HEK293 (cell line): ENCODE results near the gene BTBD2.

Source experiments
- CTCF ChIA-PET: fragments of 350-600 bp; formaldehyde crosslinking; extraction: SDS; loops from one replicate; lab custom pipeline; 2021; ENCODE audit warnings: antibody characterized with exemption; lab: Yijun Ruan, JAX
- POLR2A ChIA-PET: fragments of 300-600 bp; formaldehyde crosslinking; extraction: SDS; loops from one replicate; lab custom pipeline; 2020; ENCODE audit warnings: antibody characterized with exemption, inconsistent platforms; lab: Yijun Ruan, JAX
- H3K27ac ChIP-seq: fragments of 200-500 bp; sonication (Bioruptor generic); 2 replicates; pipeline ENCODE4 v1.5.1; 2014; ENCODE audit warnings: low read depth, low read length, control low read depth, inconsistent platforms; ENCODE audit errors: extremely low read depth
- H3K36me3 ChIP-seq, 2 experiments: fragments of 200-500 bp in 1 of 2; sonication (Bioruptor generic) in 1 of 2; 1 replicate in 1 of 2; 2 replicates in 1 of 2; pipeline ENCODE4 v1.5.1; 2014 to 2017; ENCODE audit warnings: inconsistent platforms in 2 of 2, low read length in 2 of 2; ENCODE audit not compliant: control insufficient read depth in 2 of 2, insufficient read depth in 1 of 2
- H3K4me1 ChIP-seq: fragments of 200-500 bp; sonication (Bioruptor generic); 2 replicates; pipeline ENCODE4 v1.5.1; 2014; ENCODE audit warnings: mild to moderate bottlenecking, low read length, inconsistent platforms; ENCODE audit not compliant: control insufficient read depth, insufficient read depth
- H3K4me3 ChIP-seq: 2 replicates; pipeline ENCODE4 v1.5.1; 2011; ENCODE audit warnings: low read depth, mild to moderate bottlenecking, control low read depth, low read length, moderate library complexity
- H3K9me3 ChIP-seq: fragments of 200-500 bp; sonication (Bioruptor generic); 2 replicates; pipeline ENCODE4 v1.5.1; 2014; ENCODE audit warnings: low read depth, low read length, inconsistent platforms; ENCODE audit not compliant: control insufficient read depth, insufficient read depth
- HOXD13 ChIP-seq: sonication (generic); formaldehyde crosslinking; IDR thresholded peaks from 2 replicates; pipeline ENCODE4 v1.8.0; 2022; ENCODE audit warnings: missing genetic modification reagents, borderline replicate concordance
- PATZ1 ChIP-seq: fragments of 450-650 bp; formaldehyde crosslinking; IDR thresholded peaks from 2 replicates; pipeline ENCODE4 v1.5.1; 2016; ENCODE audit warnings: missing biosample characterization, missing genetic modification characterization
- PRDM10 ChIP-seq: fragments of 450-650 bp; formaldehyde crosslinking; IDR thresholded peaks from 2 replicates; pipeline ENCODE4 v1.5.1; 2016; ENCODE audit warnings: missing biosample characterization, missing genetic modification characterization
- PRDM4 ChIP-seq: fragments of 450-650 bp; formaldehyde crosslinking; IDR thresholded peaks from 2 replicates; pipeline ENCODE4 v1.5.1; 2017; ENCODE audit warnings: missing biosample characterization, missing genetic modification characterization
- ZBTB10 ChIP-seq: fragments of 450-650 bp; formaldehyde crosslinking; IDR thresholded peaks from 2 replicates; pipeline ENCODE4 v1.5.1; 2016; ENCODE audit warnings: missing biosample characterization, missing genetic modification characterization
- ZBTB7A ChIP-seq: fragments of 450-650 bp; formaldehyde crosslinking; IDR thresholded peaks from 2 replicates; pipeline ENCODE4 v1.5.1; 2016; ENCODE audit warnings: low read depth, missing biosample characterization, missing genetic modification characterization
- ZNF138 ChIP-seq: fragments of 450-650 bp; formaldehyde crosslinking; IDR thresholded peaks from 2 replicates; pipeline ENCODE4 v1.5.1; 2016; ENCODE audit warnings: missing biosample characterization, missing genetic modification characterization, borderline replicate concordance
- ZNF530 ChIP-seq: fragments of 450-650 bp; formaldehyde crosslinking; IDR thresholded peaks from 2 replicates; pipeline ENCODE4 v1.5.1; 2016; ENCODE audit warnings: low read depth, missing biosample characterization, missing genetic modification characterization
- ZNF704 ChIP-seq: fragments of 450-650 bp; formaldehyde crosslinking; IDR thresholded peaks from 2 replicates; pipeline ENCODE4 v1.5.1; 2016; ENCODE audit warnings: missing biosample characterization, missing genetic modification characterization
- ZNF777 ChIP-seq: fragments of 450-650 bp; formaldehyde crosslinking; IDR thresholded peaks from 2 replicates; pipeline ENCODE4 v1.5.1; 2017; ENCODE audit warnings: missing biosample characterization, missing genetic modification characterization, borderline replicate concordance
- ZSCAN16 ChIP-seq: fragments of 450-650 bp; formaldehyde crosslinking; IDR thresholded peaks from 2 replicates; pipeline ENCODE4 v1.5.1; 2016; ENCODE audit warnings: missing biosample characterization, missing genetic modification characterization

The BTBD2 gene

GRCh38 chr19:2038284-2039088, 23.0 kb upstream of the BTBD2 start (continued):
- TF ChIP-seq PRDM4 (tag by site-specific recombination) (no peak), ZSCAN16 (tag by site-specific recombination) (no peak), ZNF777 (tag by site-specific recombination) (no peak), ZBTB10 (no peak), ZNF704 (tag by site-specific recombination) (no peak), ZNF530 (tag by site-specific recombination) (no peak), ZBTB7A (tag by site-specific recombination) (no peak), ZNF138 (tag by site-specific recombination) (no peak)
- TF ChIP-seq, all 188 proteins: peak for 0

- Histone ChIP-seq H3K4me1 (peaks cover 13% of the 10 kb centered on the region), H3K9me3 (no peaks in the 10 kb centered on the region), H3K27ac (no peak overlapping the region), H3K36me3 (peaks cover 0 to 42% of the 10 kb centered on the region in 2 experiments; a peak in 2 of 3 replicates), H3K4me3 (no peak overlapping the region)
- no peak for TF ChIP-seq HOXD13 (CRISPR knock-in tag)
- peak; percentile 61; the same call in 1 of the 2 replicates for TF ChIP-seq PRDM10 (tag by site-specific recombination)
- 0 out of 2 replicates have a peak, but pooled peaks have one; percentile 22 for TF ChIP-seq PATZ1 (tag by site-specific recombination)
- ChIA-PET CTCF (interaction anchor here (0.5 to 0.7 kb wide), 5 partner anchors 10 to 699 kb away, joined by 3 to 5 read pairs (median 3); no protein-coding TSS in a partner anchor), POLR2A (interaction anchor here (0.5 to 3.2 kb wide), 4 partner anchors 11 to 114 kb away, joined by 3 to 17 read pairs (median 4); no protein-coding TSS in a partner anchor)
Measured at GRCh38 chr19:2037651-2038255, 22.2 kb upstream of the BTBD2 start.
